ENCODE data around the gene FAM131C. TPM values are rescaled to one million over a fixed set of nuclear protein-coding genes. Genes with fewer than 3 reads are reported as not detected.

Gene FAM131C
- total and polyA plus RNA-seq, 2 experiments from 2014 or later: 0.71 to 1.3 TPM

DNA sequence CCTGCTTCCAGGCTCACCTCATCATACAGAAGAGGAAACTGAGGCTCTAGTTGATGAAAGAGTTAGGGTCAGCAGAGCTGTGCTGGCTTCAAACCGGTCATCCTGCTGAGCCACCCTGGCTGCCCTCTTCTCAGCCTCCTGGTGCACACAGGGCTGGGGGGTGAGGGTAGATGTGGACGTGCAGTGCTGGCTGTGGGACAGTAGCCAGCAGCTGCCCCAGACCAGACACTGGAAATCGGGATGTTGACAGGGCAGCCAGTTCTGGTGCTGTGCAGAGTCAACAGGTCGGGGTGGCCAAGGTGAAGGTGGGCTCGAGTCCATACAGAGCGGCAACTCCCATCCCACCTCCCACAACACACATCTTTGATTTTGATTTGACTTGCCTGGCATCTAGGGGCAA, 53.1 kb downstream of the FAM131C start (continued):
- TF ChIP-seq, protein P1, sequence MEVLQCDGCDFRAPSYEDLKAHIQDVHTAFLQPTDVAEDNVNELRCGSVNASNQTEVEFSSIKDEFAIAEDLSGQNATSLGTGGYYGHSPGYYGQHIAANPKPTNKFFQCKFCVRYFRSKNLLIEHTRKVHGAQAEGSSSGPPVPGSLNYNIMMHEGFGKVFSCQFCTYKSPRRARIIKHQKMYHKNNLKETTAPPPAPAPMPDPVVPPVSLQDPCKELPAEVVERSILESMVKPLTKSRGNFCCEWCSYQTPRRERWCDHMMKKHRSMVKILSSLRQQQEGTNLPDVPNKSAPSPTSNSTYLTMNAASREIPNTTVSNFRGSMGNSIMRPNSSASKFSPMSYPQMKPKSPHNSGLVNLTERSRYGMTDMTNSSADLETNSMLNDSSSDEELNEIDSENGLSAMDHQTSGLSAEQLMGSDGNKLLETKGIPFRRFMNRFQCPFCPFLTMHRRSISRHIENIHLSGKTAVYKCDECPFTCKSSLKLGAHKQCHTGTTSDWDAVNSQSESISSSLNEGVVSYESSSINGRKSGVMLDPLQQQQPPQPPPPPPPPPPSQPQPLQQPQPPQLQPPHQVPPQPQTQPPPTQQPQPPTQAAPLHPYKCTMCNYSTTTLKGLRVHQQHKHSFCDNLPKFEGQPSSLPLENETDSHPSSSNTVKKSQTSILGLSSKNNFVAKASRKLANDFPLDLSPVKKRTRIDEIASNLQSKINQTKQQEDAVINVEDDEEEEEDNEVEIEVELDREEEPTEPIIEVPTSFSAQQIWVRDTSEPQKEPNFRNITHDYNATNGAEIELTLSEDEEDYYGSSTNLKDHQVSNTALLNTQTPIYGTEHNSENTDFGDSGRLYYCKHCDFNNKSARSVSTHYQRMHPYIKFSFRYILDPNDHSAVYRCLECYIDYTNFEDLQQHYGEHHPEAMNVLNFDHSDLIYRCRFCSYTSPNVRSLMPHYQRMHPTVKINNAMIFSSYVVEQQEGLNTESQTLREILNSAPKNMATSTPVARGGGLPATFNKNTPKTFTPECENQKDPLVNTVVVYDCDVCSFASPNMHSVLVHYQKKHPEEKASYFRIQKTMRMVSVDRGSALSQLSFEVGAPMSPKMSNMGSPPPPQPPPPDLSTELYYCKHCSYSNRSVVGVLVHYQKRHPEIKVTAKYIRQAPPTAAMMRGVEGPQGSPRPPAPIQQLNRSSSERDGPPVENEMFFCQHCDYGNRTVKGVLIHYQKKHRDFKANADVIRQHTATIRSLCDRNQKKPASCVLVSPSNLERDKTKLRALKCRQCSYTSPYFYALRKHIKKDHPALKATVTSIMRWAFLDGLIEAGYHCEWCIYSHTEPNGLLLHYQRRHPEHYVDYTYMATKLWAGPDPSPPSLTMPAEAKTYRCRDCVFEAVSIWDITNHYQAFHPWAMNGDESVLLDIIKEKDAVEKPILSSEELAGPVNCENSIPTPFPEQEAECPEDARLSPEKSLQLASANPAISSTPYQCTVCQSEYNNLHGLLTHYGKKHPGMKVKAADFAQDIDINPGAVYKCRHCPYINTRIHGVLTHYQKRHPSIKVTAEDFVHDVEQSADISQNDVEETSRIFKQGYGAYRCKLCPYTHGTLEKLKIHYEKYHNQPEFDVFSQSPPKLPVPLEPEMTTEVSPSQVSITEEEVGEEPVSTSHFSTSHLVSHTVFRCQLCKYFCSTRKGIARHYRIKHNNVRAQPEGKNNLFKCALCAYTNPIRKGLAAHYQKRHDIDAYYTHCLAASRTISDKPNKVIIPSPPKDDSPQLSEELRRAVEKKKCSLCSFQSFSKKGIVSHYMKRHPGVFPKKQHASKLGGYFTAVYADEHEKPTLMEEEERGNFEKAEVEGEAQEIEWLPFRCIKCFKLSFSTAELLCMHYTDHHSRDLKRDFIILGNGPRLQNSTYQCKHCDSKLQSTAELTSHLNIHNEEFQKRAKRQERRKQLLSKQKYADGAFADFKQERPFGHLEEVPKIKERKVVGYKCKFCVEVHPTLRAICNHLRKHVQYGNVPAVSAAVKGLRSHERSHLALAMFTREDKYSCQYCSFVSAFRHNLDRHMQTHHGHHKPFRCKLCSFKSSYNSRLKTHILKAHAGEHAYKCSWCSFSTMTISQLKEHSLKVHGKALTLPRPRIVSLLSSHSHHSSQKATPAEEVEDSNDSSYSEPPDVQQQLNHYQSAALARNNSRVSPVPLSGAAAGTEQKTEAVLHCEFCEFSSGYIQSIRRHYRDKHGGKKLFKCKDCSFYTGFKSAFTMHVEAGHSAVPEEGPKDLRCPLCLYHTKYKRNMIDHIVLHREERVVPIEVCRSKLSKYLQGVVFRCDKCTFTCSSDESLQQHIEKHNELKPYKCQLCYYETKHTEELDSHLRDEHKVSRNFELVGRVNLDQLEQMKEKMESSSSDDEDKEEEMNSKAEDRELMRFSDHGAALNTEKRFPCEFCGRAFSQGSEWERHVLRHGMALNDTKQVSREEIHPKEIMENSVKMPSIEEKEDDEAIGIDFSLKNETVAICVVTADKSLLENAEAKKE (CRISPR knock-in tag; IDR thresholded peaks at IDR 0.05): no peak
- TF ChIP-seq CREB1 (CRISPR knock-in tag; IDR thresholded peaks at IDR 0.05; ENCODE audit: low read depth): no peak
- TF ChIP-seq, protein P2, sequence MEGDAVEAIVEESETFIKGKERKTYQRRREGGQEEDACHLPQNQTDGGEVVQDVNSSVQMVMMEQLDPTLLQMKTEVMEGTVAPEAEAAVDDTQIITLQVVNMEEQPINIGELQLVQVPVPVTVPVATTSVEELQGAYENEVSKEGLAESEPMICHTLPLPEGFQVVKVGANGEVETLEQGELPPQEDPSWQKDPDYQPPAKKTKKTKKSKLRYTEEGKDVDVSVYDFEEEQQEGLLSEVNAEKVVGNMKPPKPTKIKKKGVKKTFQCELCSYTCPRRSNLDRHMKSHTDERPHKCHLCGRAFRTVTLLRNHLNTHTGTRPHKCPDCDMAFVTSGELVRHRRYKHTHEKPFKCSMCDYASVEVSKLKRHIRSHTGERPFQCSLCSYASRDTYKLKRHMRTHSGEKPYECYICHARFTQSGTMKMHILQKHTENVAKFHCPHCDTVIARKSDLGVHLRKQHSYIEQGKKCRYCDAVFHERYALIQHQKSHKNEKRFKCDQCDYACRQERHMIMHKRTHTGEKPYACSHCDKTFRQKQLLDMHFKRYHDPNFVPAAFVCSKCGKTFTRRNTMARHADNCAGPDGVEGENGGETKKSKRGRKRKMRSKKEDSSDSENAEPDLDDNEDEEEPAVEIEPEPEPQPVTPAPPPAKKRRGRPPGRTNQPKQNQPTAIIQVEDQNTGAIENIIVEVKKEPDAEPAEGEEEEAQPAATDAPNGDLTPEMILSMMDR (conservative IDR thresholded peaks at IDR 0.05; ENCODE audit: low read depth in 2 of 2): no peak
- TF ChIP-seq EZH2phosphoT487 (IDR thresholded peaks at IDR 0.05; ENCODE audit: unreplicated experiment): no peak
- no peak for TF ChIP-seq ZNF114 (CRISPR knock-in tag; IDR thresholded peaks at IDR 0.05)
- no peak for TF ChIP-seq POLR2AphosphoS5 (IDR thresholded peaks at IDR 0.05; ENCODE audit: low read depth)
- TF ChIP-seq, protein P3, sequence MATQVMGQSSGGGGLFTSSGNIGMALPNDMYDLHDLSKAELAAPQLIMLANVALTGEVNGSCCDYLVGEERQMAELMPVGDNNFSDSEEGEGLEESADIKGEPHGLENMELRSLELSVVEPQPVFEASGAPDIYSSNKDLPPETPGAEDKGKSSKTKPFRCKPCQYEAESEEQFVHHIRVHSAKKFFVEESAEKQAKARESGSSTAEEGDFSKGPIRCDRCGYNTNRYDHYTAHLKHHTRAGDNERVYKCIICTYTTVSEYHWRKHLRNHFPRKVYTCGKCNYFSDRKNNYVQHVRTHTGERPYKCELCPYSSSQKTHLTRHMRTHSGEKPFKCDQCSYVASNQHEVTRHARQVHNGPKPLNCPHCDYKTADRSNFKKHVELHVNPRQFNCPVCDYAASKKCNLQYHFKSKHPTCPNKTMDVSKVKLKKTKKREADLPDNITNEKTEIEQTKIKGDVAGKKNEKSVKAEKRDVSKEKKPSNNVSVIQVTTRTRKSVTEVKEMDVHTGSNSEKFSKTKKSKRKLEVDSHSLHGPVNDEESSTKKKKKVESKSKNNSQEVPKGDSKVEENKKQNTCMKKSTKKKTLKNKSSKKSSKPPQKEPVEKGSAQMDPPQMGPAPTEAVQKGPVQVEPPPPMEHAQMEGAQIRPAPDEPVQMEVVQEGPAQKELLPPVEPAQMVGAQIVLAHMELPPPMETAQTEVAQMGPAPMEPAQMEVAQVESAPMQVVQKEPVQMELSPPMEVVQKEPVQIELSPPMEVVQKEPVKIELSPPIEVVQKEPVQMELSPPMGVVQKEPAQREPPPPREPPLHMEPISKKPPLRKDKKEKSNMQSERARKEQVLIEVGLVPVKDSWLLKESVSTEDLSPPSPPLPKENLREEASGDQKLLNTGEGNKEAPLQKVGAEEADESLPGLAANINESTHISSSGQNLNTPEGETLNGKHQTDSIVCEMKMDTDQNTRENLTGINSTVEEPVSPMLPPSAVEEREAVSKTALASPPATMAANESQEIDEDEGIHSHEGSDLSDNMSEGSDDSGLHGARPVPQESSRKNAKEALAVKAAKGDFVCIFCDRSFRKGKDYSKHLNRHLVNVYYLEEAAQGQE (IDR thresholded peaks at IDR 0.05; ENCODE audit: unreplicated experiment): no peak
- TF ChIP-seq JUNB (IDR thresholded peaks at IDR 0.05; ENCODE audit: unreplicated experiment): no peak

All from GM23338 (cell line).